ENCODE results near the gene AGBL3.
A peak's percentile ranks its signal among the peaks of the same experiment; 100 is the strongest.
"Not testable (repeated sequence)": the region's sequence is repeated elsewhere in the genome, so short reads cannot be mapped to it uniquely, and the experiment has no call there.

The AGBL3 gene

DNA sequence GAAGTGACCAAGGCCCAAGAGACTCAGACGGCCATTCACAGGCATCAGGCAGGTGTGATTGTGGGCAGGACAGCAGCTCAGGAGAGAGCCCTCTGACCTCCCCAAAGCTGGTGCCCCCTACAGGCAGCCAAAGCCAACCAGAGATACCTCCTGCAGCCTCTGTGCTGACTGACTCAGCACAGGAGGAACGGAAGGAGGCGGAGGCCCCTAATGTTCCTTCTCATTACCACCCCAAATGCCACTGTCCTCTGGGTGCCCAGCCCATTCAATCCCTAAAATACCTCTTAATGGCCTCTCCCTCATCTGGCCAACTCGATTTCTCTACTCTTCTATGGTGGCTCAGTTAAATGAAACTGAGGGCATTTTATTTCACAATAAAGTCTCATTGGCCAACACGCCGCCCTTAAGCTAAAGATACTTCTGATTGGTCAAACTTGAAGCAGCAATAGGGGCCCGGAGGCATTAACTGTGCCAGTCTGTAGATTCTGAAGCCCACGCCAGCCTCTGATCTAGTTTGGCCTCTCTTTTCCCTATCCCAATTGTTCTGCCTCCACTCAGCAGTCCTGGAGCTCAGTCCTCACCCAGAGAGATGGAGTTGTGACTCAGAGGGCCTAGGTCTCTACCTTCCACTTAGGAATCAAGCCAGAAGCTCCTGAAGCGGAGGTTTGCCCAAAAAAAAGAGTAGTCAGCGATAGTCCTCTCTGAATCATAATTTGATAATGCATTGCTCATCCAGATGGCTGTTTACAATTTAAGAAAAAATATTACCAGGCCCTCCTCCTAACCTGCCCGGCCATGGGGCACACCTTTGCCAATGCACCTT lies 183.0 kb downstream of the AGBL3 start:
- peak; percentile 37 for DNase-seq (ENCODE audit: low read depth)

DNA sequence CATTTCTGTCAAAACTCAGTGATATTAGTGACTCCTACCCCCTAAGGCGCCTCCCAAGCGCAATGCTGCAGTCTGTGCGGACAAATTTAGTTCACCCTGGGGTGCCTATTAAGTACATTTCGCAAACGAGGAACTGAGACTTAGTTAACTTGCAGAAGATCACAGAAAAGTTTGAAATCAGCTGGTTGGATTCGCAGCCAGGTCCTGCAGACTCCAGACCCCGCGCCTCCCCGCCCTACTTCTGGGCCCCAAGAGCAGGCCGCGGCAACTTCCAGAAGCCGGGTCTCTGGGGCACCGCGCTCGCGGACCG lies 183.6 kb downstream of the AGBL3 start:
- DNase-seq (ENCODE audit: low read depth) = no peak

DNA sequence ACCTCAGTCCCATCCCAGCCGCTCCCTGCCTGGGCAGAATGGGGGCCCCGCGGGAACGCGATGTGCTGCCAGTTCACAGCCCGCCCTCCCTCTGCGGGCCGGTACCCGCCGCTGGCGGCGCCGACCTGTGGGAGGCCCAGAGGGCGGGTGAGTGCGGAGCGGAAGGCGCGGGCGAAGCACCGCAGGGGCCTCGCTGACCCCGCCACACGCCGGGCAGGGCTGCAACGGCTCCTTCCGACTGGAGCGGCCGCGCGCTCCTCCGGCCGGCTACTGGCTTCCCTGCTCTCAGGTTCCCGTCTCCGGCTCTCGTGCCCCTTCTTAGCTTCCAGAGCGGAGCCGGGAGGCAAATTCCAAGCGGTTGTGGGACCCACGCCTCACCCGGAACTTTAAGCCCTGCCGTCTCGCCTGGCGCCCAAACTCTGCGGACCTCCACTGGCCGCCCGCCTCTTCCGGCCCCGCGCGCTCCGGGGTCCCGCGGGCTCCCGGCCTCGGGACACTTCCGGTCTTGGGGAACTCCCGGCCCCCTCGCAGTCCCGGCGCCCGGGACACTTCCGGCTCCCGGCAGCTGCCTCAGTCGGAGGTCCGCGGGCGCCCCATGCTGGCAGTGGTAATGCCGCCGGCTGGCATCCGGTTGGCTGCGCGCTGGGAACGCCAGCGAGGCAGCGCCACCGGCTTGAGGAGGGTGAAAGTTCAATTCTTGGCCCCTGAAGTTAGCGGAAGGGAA lies 184.1 kb downstream of the AGBL3 start, which contains the start of gene CYREN:
CYREN (minus strand) TSS at position 434 of the 724 bp plus-strand sequence. CDS start 1,785 bp downstream, outside the sequence.
- DNase-seq (ENCODE audit: low read depth) = peak; percentile 52

DNA sequence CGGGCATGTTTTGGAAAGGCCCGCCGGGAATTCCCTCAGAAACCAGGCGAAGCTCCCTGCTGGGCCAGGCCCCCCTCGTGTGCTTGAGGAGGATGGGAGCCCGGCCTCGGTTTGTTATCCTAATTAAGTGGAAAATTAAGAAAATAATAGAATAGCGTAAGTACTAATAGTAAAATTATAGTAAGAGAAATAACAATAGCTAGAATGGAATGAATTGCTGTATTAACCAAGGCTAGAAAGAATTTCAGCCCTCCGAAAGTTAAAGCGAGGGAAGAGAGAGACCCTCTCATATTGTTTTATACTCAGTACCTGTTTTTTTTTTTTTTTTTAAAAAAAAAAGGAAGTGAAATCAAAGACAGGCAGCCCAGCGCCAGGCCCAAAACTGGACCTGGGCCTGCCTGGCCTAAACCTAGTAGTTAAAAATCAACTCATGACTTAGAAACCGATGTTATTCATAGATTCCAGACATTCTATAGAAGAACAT lies 184.7 kb downstream of the AGBL3 start:
- not testable (repeated sequence) for DNase-seq (ENCODE audit: low read depth)

DNA sequence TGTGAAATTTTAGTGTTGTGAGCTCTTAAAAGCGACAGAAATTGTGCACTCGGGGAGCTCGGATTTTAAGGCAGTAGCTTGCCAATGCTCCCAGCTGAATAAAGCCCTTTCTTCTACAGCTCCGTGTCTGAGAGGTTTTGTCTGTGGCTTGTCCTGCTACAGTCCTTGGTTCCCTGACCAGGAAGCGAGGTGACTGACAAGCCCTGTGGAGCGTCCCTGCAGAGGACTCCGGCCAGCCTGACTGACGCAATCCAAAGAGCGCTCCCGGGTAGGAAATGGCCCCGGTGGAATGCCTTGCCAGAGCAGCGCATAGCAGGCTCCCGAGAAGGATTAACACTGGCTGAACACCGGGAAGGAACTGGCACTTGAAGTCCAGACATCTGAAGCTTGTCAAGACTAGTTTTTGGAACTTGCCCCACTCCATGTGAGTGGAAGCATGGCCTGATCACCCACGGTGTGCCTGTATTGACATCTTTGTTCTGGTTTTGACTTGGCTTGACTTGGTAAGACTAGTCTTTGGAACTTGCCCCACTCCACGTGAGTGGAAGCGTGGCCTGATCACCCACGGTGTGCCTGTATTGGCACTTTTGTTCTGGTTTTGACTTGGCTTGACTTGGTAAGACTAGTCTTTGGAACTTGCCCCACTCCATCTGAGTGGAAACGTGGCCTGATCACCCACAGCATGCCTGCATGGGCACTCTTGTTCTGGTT lies 185.4 kb downstream of the AGBL3 start:
- not testable (repeated sequence) for DNase-seq (ENCODE audit: low read depth)

DNA sequence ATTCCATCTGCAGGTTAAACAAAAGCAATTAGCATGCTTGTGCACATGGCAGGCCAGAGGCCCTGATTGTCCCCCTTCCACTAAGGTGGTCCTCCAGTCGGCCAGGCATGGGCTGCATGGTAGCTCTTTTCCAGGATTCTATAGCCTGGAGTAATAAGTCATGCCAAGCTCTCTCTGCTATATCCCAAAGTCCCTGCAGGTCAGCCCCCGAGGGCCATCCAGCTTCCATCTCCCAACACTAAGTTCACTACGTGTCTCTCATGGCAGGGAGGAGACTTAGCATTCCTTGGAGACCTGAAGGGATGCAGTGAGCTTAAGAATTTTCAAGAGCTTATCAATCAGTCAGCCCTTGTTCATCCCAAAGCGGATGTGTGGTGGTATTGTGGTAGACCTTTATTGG lies 187.6 kb downstream of the AGBL3 start:
- not testable (repeated sequence) for DNase-seq (ENCODE audit: low read depth)

DNA sequence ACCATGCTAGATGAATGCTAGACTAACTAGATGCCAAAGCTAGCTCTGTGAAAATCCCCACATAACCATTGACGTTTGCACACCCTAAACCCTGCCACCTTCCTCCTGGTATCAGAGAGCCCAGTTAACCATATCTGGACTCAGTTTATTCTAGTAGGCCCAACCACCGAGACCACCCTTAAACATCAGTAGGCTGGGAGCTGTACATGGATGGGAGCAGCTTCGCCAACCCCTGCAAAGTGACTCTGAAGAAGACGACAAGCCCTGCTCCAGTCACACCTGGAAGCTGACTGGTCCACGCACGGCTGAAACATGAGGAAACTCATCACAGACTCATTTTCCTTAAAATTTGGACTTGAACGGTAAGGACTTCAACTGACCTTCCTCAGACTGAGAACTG lies 188.6 kb downstream of the AGBL3 start:
- DNase-seq (ENCODE audit: low read depth) = no peak

DNA sequence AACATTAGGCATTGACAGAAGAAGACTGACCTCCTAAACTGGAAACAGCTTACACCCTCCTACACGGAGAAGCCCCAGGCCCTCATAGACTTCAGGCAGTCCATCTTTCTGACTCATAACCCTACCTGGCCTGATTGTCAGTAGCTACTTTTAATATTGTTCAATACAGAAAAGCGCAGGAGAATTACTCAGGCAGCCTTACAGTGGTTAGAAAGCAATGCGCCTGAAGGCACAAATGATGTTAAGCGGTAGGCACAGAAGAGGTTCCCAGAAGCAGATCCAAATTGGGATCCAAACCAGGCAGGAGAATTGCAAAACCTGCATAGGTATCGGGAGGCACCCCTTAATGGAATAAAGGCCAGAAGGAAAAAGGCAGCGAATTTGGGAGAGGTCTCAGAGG lies 189.6 kb downstream of the AGBL3 start:
- no peak for DNase-seq (ENCODE audit: low read depth)

DNA sequence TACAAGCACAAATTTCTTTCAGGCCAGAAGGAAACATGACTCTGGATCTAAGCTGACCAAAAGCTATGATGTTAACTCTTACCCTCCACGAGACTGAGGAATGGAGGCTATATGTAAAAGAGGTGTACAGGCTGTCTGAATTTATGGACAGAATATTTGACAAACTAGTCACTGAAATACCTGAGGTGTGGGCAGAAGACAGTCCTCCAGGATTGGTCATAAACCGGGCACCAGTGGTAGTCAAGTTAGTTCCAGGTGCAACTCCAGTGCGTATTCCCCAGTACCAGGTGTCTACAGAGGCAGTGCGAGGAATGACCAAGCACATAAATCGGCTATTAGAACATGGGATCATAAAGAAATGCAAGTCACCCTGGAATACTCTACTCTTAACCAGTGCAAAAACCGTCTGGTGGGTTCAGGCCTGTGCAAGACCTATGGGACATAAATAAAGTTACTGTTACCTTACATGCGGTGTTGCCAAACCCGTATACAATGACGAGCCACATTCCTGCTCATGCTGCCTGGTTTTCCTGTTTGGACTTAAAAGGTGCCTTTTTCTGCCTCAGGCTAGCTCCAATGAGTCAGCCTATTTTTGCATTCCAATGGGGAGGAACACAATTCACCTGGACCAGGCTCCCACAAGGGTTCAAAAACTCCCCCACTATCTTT lies 190.9 kb downstream of the AGBL3 start:
- DNase-seq (ENCODE audit: low read depth) = no peak

DNA sequence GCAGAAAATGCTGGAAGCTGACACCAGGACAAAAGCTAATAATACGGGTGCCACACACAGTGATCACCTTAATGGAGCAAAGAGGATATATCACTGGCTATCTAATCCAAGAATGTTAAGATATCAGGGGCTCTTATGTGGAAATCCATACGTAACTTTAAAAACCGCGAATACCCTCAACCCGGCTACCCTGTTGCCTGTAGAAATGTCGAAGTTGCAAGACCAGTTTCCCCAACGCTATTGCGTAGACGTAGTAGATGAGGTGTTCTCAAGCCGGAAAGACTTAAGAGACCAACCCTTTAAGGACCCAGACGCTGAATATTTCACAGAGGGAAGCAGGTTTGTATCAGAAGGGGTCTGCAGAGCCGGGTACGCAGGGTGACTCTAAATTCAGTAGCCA lies 192.1 kb downstream of the AGBL3 start:
- no peak for DNase-seq (ENCODE audit: low read depth)

DNA sequence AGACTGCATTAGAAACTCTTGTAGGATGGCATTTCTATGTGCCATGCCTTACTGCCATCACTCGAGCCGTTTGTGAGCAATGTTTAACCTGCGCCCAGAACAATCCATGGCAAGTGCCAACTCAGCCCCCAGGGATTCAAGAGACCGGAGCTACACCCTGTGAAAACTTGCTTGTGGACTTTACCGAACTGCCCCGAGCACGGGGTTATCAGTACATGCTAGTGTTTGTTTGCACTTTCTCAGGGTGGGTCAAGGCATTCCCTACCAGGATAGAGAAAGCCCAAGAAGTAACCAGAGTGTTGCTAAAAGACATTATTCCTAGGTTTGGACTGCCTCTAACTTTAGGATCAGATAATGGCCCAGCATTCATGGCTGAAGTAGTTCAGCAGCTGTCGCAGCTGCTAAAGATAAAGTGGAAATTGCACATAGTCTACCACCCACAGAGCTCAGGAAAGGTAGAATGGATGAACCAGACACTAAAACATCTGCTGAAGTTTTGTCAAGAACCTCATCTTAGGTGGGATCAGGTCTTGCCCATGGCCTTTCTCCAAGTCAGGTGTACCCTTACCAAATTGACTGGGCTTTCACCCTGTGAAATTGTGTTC lies 193.1 kb downstream of the AGBL3 start:
- no peak for DNase-seq (ENCODE audit: low read depth)

DNA sequence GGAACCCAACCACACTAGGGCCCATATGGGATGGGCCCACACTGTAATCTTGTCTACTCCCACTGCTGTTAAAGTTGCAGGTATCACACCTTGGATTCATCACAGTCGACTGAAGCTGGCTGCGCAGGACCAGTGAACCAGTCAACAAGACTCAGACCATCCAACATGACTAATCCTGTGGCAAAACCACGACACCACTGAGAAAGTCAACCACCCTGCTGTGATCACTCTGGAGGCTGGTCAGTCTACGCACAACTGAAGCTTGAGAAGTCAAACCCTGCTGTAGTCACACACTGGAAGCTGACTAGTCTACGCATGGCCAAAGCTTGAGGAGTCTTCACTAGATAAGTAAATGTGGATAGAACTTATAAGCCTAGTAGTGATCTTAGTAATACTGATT lies 193.8 kb downstream of the AGBL3 start:
- no peak for DNase-seq (ENCODE audit: low read depth)

DNA sequence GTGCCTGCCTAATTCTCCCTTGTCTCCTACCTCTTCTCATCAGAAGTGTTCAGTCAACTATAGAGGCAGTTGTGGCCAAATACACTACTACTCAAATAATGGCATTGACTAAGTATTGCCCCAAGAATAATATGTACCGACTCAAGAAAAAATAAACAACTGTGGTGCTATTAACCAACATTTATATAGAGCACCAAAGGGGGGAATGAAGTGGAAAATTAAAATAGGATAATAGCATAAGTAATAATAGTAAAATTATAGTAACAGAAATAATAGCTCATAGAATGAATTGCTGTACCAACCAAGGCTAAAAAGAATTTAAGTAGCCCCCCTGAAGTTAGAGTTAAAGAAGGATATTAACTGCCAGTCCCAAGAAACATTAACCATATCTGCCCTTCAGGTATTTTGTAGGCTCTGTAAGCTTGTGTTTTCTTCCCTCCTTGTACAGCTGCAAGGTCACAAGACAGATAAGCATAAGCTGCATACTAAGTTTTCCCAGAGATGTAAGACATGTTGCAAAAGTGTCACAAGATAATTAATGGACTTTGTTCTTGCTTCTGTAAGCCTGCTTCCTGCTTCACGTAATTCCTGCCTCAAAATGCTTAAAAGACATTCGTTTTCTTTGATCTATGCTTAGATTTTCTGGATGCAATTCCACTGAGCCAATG lies 195.1 kb downstream of the AGBL3 start:
- DNase-seq (ENCODE audit: low read depth) = no peak

DNA sequence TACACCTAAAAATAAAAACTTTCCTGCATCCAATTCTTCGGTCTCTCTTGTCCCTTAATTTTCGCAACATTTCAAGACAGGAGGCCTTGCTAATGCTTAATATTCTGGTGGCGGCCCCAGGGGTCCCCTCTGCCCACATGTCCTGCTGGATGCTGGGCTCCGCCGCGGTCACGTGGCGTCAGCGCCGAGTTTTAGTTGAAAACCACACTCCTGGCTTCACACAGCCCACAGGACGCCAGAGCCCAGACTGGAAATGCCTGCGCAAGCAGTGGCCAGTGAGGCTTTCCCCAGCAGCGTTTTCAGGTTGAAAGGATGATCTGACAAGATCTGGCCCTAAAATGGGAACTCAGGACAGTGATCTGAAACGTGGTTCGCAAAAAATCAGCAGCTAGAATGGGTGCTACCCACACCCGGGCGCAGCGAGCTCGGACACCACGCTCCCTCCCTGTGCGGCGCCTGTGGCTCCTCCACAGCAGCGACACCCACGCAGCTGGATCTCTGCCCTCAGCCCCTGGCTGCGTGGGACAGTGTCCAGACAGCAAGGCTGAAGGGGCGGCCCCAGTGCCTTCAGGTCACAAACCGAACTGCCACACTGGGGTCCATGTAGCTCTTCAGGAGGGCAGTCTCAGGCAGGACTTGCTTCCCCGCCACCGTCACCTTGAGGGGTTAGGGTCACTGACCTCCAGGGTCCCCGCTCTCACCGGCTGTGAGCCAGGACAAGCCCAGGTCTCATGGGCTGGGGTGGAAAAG lies 195.8 kb downstream of the AGBL3 start:
- no peak for DNase-seq (ENCODE audit: low read depth)

DNA sequence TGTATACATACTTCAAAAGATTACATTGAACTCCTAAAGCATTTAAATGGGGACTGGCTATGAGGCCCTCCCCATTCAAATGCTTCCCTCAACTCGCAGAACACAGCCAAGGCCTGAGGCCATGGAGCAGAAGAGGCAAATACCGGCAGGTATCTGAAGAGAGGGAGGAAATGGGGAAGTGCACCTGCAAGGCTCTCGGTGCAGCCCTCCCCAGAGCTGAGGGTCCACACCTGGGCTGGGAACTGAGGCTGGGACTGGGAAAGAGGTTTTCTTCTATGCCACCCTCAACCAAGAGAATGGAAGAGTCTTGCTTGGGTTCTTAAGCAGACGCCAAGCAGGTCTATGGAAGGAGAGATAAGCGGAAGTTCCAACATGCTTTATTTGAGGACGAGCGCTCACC lies 197.2 kb downstream of the AGBL3 start:
- DNase-seq (ENCODE audit: low read depth) = no peak

DNA sequence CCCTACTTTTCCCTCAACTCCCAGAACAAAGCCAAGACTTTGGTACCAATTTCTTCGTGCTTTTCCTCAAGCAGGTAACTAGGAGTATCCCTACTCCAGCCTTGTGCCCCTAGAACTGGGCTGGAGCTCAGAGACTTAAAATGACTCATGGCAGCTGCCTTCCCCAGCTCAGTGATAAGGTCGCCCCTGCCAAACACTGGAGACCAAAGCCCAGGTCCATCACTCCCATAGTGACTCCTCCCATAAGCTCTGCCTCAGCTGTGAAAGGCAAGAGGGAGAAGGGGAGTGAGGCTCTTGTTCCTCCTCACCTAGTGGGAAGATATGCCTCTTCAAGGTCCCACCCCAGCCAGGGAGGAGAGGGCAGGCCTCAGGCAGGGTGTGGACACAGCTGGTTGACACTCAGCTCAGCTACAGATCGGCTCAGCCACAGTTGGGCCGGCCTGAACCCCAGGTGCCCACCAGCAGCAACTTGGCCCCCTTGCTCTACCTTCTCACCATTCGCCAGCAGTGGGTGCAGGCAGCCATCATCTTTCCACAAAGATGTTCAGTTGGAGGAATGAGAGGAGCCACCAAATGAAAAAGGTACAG lies 198.0 kb downstream of the AGBL3 start:
- no peak for DNase-seq (ENCODE audit: low read depth)

All from HS-5 (cell line).